ENCODE data around the gene CTNNA2. TPM values are rescaled to one million over a fixed set of nuclear protein-coding genes. Genes with fewer than 3 reads are reported as not detected.

Gene CTNNA2
- total RNA-seq, 1 donor from 2014 or later, result 15.0 TPM

DNA sequence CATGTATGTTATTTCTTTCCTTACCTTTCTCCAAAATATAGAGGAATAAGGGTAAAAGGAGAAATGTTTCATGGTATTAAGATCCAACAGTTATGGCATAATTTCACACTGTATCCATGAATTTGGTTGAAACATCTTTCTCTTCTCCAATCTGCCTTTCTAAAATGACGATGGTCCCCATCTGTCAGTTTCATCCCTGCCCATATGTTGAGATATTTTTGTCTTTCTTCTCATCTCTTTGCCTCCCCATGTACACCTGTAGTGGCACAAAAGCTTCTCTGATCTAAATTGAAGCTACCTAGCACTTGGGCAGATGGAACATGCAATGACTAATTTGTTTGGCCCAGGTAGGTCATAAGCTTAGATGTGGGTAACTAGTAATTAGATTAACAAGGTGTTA lies 882.4 kb downstream of the CTNNA2 start:
- Mint-ChIP-seq H3K9me3 (peaks cover 9% of the 10 kb centered on the region), H3K4me1 (ENCODE audit: unreplicated experiment) (no peaks in the 10 kb centered on the region), H3K27ac (no peak overlapping the region), H3K27me3 (peaks cover 11% of the 10 kb centered on the region), H3K4me3 (no peak overlapping the region), H3K36me3 (no peaks in the 10 kb centered on the region)
- TF ChIP-seq, protein P1, sequence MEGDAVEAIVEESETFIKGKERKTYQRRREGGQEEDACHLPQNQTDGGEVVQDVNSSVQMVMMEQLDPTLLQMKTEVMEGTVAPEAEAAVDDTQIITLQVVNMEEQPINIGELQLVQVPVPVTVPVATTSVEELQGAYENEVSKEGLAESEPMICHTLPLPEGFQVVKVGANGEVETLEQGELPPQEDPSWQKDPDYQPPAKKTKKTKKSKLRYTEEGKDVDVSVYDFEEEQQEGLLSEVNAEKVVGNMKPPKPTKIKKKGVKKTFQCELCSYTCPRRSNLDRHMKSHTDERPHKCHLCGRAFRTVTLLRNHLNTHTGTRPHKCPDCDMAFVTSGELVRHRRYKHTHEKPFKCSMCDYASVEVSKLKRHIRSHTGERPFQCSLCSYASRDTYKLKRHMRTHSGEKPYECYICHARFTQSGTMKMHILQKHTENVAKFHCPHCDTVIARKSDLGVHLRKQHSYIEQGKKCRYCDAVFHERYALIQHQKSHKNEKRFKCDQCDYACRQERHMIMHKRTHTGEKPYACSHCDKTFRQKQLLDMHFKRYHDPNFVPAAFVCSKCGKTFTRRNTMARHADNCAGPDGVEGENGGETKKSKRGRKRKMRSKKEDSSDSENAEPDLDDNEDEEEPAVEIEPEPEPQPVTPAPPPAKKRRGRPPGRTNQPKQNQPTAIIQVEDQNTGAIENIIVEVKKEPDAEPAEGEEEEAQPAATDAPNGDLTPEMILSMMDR (conservative IDR thresholded peaks at IDR 0.05), result no peak
- DNase-seq (ENCODE audit: extremely low spot score, unreplicated experiment), result no peak

DNA sequence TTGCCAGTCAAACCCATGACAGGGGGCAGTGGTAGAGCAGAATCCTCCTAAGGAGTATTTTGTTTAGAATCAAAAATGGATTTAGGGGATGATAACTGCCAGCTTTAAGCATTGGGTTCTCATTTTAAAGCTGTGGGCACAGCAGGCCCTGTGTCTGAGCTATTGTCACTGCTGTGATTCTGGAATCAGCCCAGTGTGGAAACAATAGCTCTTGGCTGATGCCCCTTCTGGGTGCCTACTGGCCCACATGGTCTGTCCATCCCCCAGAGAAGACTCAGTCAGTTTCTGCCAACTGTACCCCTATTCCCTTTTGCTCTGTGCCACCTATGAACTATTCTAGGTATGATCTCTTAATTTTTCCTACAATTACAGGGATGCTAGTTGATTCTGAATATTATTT lies 883.4 kb downstream of the CTNNA2 start:
- TF ChIP-seq, protein P1 (conservative IDR thresholded peaks at IDR 0.05), result no peak
- no peaks in the 10 kb centered on the region for H3K4me1 Mint-ChIP-seq (ENCODE audit: unreplicated experiment)
- DNase-seq (ENCODE audit: extremely low spot score, unreplicated experiment), result no peak
- peaks cover 20% of the 10 kb centered on the region for H3K27me3 Mint-ChIP-seq
- H3K36me3 Mint-ChIP-seq, result peaks cover 7% of the 10 kb centered on the region
- no peak overlapping the region for H3K4me3 Mint-ChIP-seq
- no peak overlapping the region for H3K27ac Mint-ChIP-seq
- peaks cover 9% of the 10 kb centered on the region for H3K9me3 Mint-ChIP-seq

DNA sequence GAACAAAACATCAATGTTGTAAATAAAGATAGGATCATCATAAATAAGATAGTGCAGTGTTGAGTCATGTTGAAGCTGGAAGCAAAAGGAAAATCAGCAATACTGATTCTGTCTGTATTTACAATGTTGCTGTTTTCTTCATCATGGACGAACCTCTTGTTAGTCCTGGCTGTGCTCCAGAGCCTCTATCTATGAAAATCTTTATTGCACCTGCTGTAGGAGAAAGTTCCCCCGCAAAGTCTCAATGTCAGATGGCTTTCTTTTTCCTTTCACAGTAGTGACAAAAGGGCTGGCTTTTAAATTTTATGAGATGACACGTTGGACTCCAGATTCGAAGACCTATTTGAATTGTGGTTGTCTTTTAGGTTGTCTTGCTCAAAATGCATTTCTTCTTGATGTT lies 890.2 kb downstream of the CTNNA2 start:
- Mint-ChIP-seq H3K27ac (no peak overlapping the region), H3K4me3 (no peak overlapping the region), H3K9me3 (peaks cover 5% of the 10 kb centered on the region), H3K27me3 (peaks cover 32% of the 10 kb centered on the region), H3K4me1 (ENCODE audit: unreplicated experiment) (no peaks in the 10 kb centered on the region), H3K36me3 (peaks cover 7% of the 10 kb centered on the region)
- no peak for DNase-seq (ENCODE audit: extremely low spot score, unreplicated experiment)
- TF ChIP-seq, protein P1 (conservative IDR thresholded peaks at IDR 0.05), result no peak

DNA sequence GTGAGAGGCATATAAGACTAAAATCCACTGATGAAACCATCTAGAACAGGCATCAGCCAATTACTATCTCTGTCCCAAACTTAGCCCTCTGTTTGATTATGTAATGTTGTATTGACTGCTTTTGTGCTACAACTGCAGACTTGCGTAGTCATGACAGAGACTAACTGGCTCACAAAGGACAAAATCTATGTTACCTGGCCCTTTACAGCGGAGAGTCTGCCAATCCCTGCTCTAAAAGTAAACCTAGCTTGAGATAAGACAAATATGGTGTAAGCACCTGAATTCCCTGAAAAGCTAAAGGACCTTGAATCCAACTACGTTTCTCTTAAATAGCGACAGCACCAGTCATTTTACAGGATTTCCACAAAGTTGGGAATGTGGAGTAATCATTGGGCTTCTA lies 894.5 kb downstream of the CTNNA2 start:
- H3K4me1 Mint-ChIP-seq (ENCODE audit: unreplicated experiment), result peaks cover 6% of the 10 kb centered on the region
- TF ChIP-seq, protein P1 (conservative IDR thresholded peaks at IDR 0.05), result no peak
- DNase-seq (ENCODE audit: extremely low spot score, unreplicated experiment), result no peak
- H3K9me3 Mint-ChIP-seq, result no peaks in the 10 kb centered on the region
- no peak overlapping the region for H3K4me3 Mint-ChIP-seq
- H3K36me3 Mint-ChIP-seq, result no peaks in the 10 kb centered on the region
- H3K27me3 Mint-ChIP-seq, result peaks cover 40% of the 10 kb centered on the region
- H3K27ac Mint-ChIP-seq, result no peak overlapping the region

DNA sequence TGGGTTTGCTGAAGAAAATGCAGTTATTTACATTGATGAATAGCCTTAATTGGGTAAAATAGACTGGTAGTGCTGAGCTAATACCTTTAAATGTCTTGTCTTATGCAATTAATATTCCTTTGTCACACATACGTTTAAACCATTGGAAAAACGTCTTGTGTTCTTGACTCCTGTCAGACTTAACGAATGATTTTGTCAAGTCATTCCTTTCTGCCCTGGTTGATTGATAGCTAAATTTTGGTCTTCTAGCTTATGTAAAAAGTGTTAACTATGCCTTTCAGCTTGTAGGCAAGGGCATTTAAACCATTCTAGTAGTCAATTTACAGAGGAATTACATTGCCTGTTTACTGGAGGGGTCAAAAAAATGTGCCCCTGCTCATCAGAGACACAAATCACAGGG lies 897.5 kb downstream of the CTNNA2 start:
- no peak overlapping the region for H3K27ac Mint-ChIP-seq
- TF ChIP-seq, protein P1 (conservative IDR thresholded peaks at IDR 0.05), result no peak
- DNase-seq (ENCODE audit: extremely low spot score, unreplicated experiment), result no peak
- peaks cover 6% of the 10 kb centered on the region for H3K4me1 Mint-ChIP-seq (ENCODE audit: unreplicated experiment)
- H3K9me3 Mint-ChIP-seq, result peaks cover 7% of the 10 kb centered on the region
- H3K36me3 Mint-ChIP-seq, result no peaks in the 10 kb centered on the region
- peaks cover 37% of the 10 kb centered on the region for H3K27me3 Mint-ChIP-seq
- no peak overlapping the region for H3K4me3 Mint-ChIP-seq

DNA sequence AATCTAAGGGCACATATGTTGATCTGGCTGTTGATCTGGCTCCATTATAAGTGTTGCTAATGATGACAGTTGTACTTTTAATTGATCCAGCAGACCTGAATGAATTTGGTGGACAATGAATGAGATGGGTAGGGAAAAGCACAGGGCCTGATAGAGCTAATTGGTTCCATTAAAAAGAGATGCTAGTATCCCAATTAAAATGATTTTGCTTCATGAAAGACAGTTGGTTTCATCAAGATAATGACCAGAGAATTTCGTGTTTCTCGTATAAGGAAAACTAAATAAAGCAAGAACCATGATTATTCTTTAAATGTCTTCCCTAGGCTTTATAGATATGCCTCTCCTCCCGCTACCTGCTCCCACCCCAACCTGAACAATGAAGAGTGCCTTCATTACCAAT lies 900.3 kb downstream of the CTNNA2 start:
- no peak overlapping the region for H3K4me3 Mint-ChIP-seq
- TF ChIP-seq, protein P1 (conservative IDR thresholded peaks at IDR 0.05), result no peak
- peaks cover 7% of the 10 kb centered on the region for H3K9me3 Mint-ChIP-seq
- no peak for DNase-seq (ENCODE audit: extremely low spot score, unreplicated experiment)
- H3K4me1 Mint-ChIP-seq (ENCODE audit: unreplicated experiment), result peaks cover 6% of the 10 kb centered on the region
- H3K27me3 Mint-ChIP-seq, result peaks cover 27% of the 10 kb centered on the region
- H3K27ac Mint-ChIP-seq, result no peak overlapping the region
- H3K36me3 Mint-ChIP-seq, result no peaks in the 10 kb centered on the region
